Measurements from ENCODE around the gene HTT.

DNA sequence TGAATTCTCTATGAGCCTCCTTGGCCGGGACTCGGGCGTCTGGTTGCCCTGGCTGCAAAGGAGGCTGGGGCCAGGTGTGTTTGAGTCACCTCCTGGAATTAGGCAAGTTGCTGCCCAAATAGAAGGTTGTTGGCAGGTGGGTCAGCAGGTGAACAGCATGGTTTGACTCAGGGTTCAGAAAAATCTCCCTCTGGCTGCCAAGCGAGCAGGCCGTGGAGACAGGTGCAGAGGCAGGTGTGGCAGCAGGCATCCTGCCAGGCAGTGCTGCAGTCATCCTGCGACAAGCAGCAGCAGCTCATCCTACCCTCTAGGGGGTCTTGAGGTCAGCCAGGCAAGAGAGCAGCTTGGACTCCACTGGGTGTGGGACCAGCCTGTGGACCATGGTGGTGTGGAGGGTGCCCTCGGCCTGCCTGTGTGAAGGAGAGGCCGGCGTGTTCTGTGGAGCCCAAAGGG lies 182.6 kb downstream of the HTT start:
- TF ChIP-seq POLR2A (IDR thresholded peaks at IDR 0.05; ENCODE audit: low read length) (no peak), GATA1 (IDR thresholded peaks at IDR 0.05; ENCODE audit: low read depth, low read length) (no peak)
